HepG2 (cell line): ENCODE data around the gene LRRN4CL. TPM values are rescaled to one million over a fixed set of nuclear protein-coding genes. Genes with fewer than 3 reads are reported as not detected.

Source experiments
- CAMTA2 ChIP-seq: sonication (generic); formaldehyde crosslinking; IDR thresholded peaks from 2 replicates; pipeline ENCODE4 v1.4.0; 2020; ENCODE audit warnings: mild to moderate bottlenecking, missing genetic modification reagents, borderline replicate concordance
- ESRRA ChIP-seq: sonication (generic); formaldehyde crosslinking; IDR thresholded peaks from 2 replicates; pipeline ENCODE4 v1.5.1; 2020; ENCODE audit warnings: mild to moderate bottlenecking, low read depth, missing genetic modification reagents
- FOXP1 ChIP-seq, 2 experiments: fragments of 450-650 bp in 1 of 2; IDR thresholded peaks; 2 replicates each; pipeline ENCODE4 v1.6.1; 2017 to 2018; ENCODE audit warnings: antibody characterized with exemption in 1 of 2
- KAT2B ChIP-seq: fragments of 150-350 bp; IDR thresholded peaks from 2 replicates; pipeline ENCODE4 v1.6.1; 2014; ENCODE audit warnings: low read depth, low read length, borderline replicate concordance
- KDM2A ChIP-seq: sonication (generic); formaldehyde crosslinking; IDR thresholded peaks from 2 replicates; pipeline ENCODE4 v1.4.0; 2020; ENCODE audit warnings: low read depth, missing genetic modification reagents, borderline replicate concordance
- MXD3 ChIP-seq: IDR thresholded peaks from 2 replicates; pipeline ENCODE4 v1.6.1; 2016; ENCODE audit warnings: mild to moderate bottlenecking, missing biosample characterization, missing genetic modification reagents
- PBX3 ChIP-seq: sonication (generic); formaldehyde crosslinking; IDR thresholded peaks from 2 replicates; pipeline ENCODE4 v1.8.1; 2023; ENCODE audit warnings: missing genetic modification reagents, inconsistent platforms, borderline replicate concordance
- PITX1 ChIP-seq: sonication (generic); formaldehyde crosslinking; IDR thresholded peaks from 2 replicates; pipeline ENCODE4 v1.5.1; 2020; ENCODE audit warnings: mild to moderate bottlenecking, missing genetic modification reagents
- PTBP1 ChIP-seq: fragments of 200-400 bp; formaldehyde crosslinking; IDR thresholded peaks from 2 replicates; pipeline ENCODE4 v1.6.1; 2018; ENCODE audit warnings: low read length, low read depth; ENCODE audit not compliant: poor library complexity, severe bottlenecking
- RXRA ChIP-seq: sonication (generic); formaldehyde crosslinking; IDR thresholded peaks from 2 replicates; pipeline ENCODE4 v1.5.1; 2020; ENCODE audit warnings: missing genetic modification reagents
- SP1 ChIP-seq, 2 experiments: fragments of 450-650 bp in 1 of 2; sonication (generic) in 1 of 2; formaldehyde crosslinking in 1 of 2; IDR thresholded peaks; 2 replicates each; pipeline versions ENCODE4 v1.4.0 to v1.6.1; 2016 to 2020; ENCODE audit warnings: missing genetic modification reagents in 1 of 2
- SSRP1 ChIP-seq: IDR thresholded peaks from 2 replicates; pipeline ENCODE4 v1.6.1; 2016; ENCODE audit warnings: control low read depth
- TEF ChIP-seq: sonication (generic); formaldehyde crosslinking; IDR thresholded peaks from 2 replicates; pipeline ENCODE4 v1.5.0; 2020; ENCODE audit warnings: missing genetic modification reagents
- ZNF12 ChIP-seq: sonication (generic); formaldehyde crosslinking; IDR thresholded peaks from 2 replicates; pipeline ENCODE4 v1.5.0; 2020; ENCODE audit warnings: missing genetic modification reagents
- ZNF235 ChIP-seq: sonication (generic); formaldehyde crosslinking; IDR thresholded peaks from 2 replicates; pipeline ENCODE4 v1.8.1; 2023; ENCODE audit warnings: mild to moderate bottlenecking, missing genetic modification reagents, borderline replicate concordance
- ZNF407 ChIP-seq: sonication (generic); formaldehyde crosslinking; IDR thresholded peaks from one replicate; pipeline ENCODE4 v1.5.1; 2020; ENCODE audit warnings: mild to moderate bottlenecking, missing genetic modification reagents; ENCODE audit errors: not compliant biosample characterization
- ZNF644 ChIP-seq: IDR thresholded peaks from 2 replicates; pipeline ENCODE4 v1.6.1; 2016; ENCODE audit warnings: low read depth
- polyA plus RNA-seq, 8 experiments: library from polyadenylated mRNA; depleted of rRNA in 3 of 8; stranded (reverse) in 7 of 8; unstranded in 1 of 8; fragments of >200 nt; fragmentation: Illumina TruSeq in 4 of 8; extraction: Trizol in 4 of 8; gene quantifications; 2 replicates each; pipeline versions ENCODE4 v1.2.1 to v1.2.3, GENCODE V29; 2011 to 2016; ENCODE audit warnings: low read depth in 4 of 8, missing spikeins in 1 of 8, mixed read lengths in 1 of 8; ENCODE audit not compliant: insufficient read depth in 1 of 8
- total RNA-seq, 5 experiments: library from RNA; depleted of rRNA; stranded (reverse); fragments of >200 nt; fragmentation: Illumina TruSeq; extraction: Trizol; gene quantifications; 2 replicates each; pipeline ENCODE4 v1.2.3, GENCODE V29; 2016; ENCODE audit warnings: low read depth in 1 of 5

The LRRN4CL gene
- total and polyA plus RNA-seq, 2 of the 13 experiments (the other 11 are each of a cell fraction or from before 2014, with no cell fraction given), result 0.11 TPM; not detected in 1

GRCh38 chr11:62727165-62727871 lies 38.0 kb upstream of the LRRN4CL start, which contains the start of gene HNRNPUL2 (continued):
- TF ChIP-seq ZNF235 (CRISPR knock-in tag) (no peak), ZNF644 (CRISPR knock-in tag) (no peak), KAT2B (no peak), PBX3 (CRISPR knock-in tag) (peak; percentile 78; the same call in 1 of the 2 replicates), ZNF12 (CRISPR knock-in tag) (peak; percentile 24; the same call in 1 of the 2 replicates), CAMTA2 (CRISPR knock-in tag) (0 out of 2 replicates have a peak, but pooled peaks have one; percentile 9), PITX1 (CRISPR knock-in tag) (no peak), ESRRA (no peak), FOXP1 (IDR thresholded peaks at IDR 0.05) (no peak), FOXP1 (CRISPR knock-in tag; IDR thresholded peaks at IDR 0.05) (no peak), KDM2A (CRISPR knock-in tag) (peak; percentile 84), PTBP1 (peak; percentile 89), MXD3 (CRISPR knock-in tag) (peak; percentile 89), SSRP1 (CRISPR knock-in tag) (no peak), SP1 (IDR thresholded peaks at IDR 0.05) (no peak), SP1 (CRISPR knock-in tag; IDR thresholded peaks at IDR 0.05) (peak; percentile 64), TEF (CRISPR knock-in tag) (peak; percentile 72; the same call in 1 of the 2 replicates), RXRA (CRISPR knock-in tag) (peak; percentile 67; the same call in 1 of the 2 replicates), ZNF407 (CRISPR knock-in tag) (no peak)
